Smooth muscle cell (in vitro differentiated cells): ENCODE measurements around the gene ATE1. TPM values are rescaled to one million over a fixed set of nuclear protein-coding genes. Genes with fewer than 3 reads are reported as not detected.
A peak's percentile ranks its signal among the peaks of the same experiment; 100 is the strongest.

Source experiments
- DNase-seq: peaks from one replicate; lab custom pipeline; 2025; ENCODE audit not compliant: unreplicated experiment; lab: John Stamatoyannopoulos, UW
- H2AFZ ChIP-seq: fragments of 200-600 bp; sonication (generic); 2 replicates; pipeline ENCODE4 v1.6.0; 2016; ENCODE audit warnings: antibody characterized with exemption, low read depth, mild to moderate bottlenecking
- H3F3A ChIP-seq: fragments of 200-600 bp; sonication (generic); 2 replicates; pipeline ENCODE4 v1.6.0; 2017; ENCODE audit warnings: antibody characterized with exemption, low read depth
- H3K27ac ChIP-seq: fragments of 200-600 bp; sonication (generic); 2 replicates; pipeline ENCODE4 v1.5.1; 2016; ENCODE audit warnings: low read depth, mild to moderate bottlenecking
- H3K27me3 ChIP-seq: fragments of 200-600 bp; sonication (generic); 2 replicates; pipeline ENCODE4 v1.6.1; 2016; ENCODE audit warnings: low read depth, mild to moderate bottlenecking
- H3K36me3 ChIP-seq: fragments of 200-600 bp; sonication (generic); 2 replicates; pipeline ENCODE4 v1.5.1; 2016; ENCODE audit warnings: low read depth
- H3K4me1 ChIP-seq: fragments of 200-600 bp; sonication (generic); 2 replicates; pipeline ENCODE4 v1.5.1; 2016; ENCODE audit warnings: low read depth
- H3K4me2 ChIP-seq: fragments of 200-600 bp; sonication (generic); 2 replicates; pipeline ENCODE4 v1.6.0; 2016; ENCODE audit warnings: mild to moderate bottlenecking
- H3K4me3 ChIP-seq: fragments of 200-600 bp; sonication (generic); 2 replicates; pipeline ENCODE4 v1.5.1; 2016; ENCODE audit warnings: mild to moderate bottlenecking
- H3K79me2 ChIP-seq: fragments of 200-600 bp; sonication (generic); 2 replicates; pipeline ENCODE4 v1.6.0; 2016; ENCODE audit warnings: low read depth, mild to moderate bottlenecking
- H3K9ac ChIP-seq: fragments of 200-600 bp; sonication (generic); 2 replicates; pipeline ENCODE4 v1.6.0; 2016; ENCODE audit warnings: low read depth
- H3K9me3 ChIP-seq: fragments of 200-600 bp; sonication (generic); replicated peaks from 2 replicates; pipeline ENCODE4 v1.5.1; 2016; ENCODE audit warnings: low read depth
- H4K20me1 ChIP-seq: fragments of 200-600 bp; sonication (generic); 2 replicates; pipeline ENCODE4 v1.6.0; 2016; ENCODE audit warnings: low read depth
- WGBS: methylation state at CpG from one replicate; pipeline ENCODE4 v1.1.7; 2016; ENCODE audit warnings: low lambda C conversion rate; 5-methylcytosine and 5-hydroxymethylcytosine counted together
- polyA plus RNA-seq: library from polyadenylated mRNA; unstranded; fragments of >200 nt; fragmentation: Nextera tagmentation; extraction: Ambion mirVana; gene quantifications from 2 replicates; pipeline ENCODE4 v1.2.1, GENCODE V29; 2016
- total RNA-seq: library from RNA; depleted of rRNA; stranded (reverse); fragments of >200 nt; gene quantifications from 2 replicates; pipeline ENCODE4 v1.2.3, GENCODE V29; 2014
- TF ChIP-seq, protein P1 (sequence below): fragments of 200-600 bp; sonication (generic); IDR thresholded peaks from 2 replicates; pipeline ENCODE4 v1.5.1; 2017; ENCODE audit warnings: borderline replicate concordance, mild to moderate bottlenecking, antibody characterized with exemption; ENCODE audit not compliant: insufficient read depth, poor library complexity, severe bottlenecking

Gene ATE1
- total and polyA plus RNA-seq, 2 experiments from 2014 or later: 9.1 to 20.7 TPM

DNA sequence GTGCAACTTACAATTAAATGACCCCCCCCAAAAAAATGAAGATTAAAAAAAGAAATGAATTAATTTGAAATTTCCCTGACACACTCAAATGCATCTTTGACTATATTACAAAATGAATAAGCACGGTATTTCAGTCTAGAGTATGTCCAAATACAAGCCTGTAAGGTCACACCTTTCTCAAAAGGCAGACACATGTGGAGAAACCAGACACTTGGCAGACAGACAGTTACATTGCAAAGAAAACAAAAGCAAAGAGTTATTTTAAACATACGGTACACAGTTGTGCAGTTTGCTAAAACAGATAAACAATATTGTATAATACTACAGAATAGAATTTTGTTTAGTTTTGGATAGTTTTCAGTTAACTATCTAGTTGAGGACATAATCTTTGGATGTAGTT is 153.0 kb downstream of the ATE1 start:
- H3K36me3 ChIP-seq: no peaks in the 10 kb centered on the region
- peak overlapping the region; percentile 46 for H3K4me2 ChIP-seq
- H3K79me2 ChIP-seq: no peaks in the 10 kb centered on the region
- H3K27ac ChIP-seq: peak overlapping the region; percentile 91
- DNase-seq: no peak
- TF ChIP-seq, protein P1, sequence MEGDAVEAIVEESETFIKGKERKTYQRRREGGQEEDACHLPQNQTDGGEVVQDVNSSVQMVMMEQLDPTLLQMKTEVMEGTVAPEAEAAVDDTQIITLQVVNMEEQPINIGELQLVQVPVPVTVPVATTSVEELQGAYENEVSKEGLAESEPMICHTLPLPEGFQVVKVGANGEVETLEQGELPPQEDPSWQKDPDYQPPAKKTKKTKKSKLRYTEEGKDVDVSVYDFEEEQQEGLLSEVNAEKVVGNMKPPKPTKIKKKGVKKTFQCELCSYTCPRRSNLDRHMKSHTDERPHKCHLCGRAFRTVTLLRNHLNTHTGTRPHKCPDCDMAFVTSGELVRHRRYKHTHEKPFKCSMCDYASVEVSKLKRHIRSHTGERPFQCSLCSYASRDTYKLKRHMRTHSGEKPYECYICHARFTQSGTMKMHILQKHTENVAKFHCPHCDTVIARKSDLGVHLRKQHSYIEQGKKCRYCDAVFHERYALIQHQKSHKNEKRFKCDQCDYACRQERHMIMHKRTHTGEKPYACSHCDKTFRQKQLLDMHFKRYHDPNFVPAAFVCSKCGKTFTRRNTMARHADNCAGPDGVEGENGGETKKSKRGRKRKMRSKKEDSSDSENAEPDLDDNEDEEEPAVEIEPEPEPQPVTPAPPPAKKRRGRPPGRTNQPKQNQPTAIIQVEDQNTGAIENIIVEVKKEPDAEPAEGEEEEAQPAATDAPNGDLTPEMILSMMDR: no peak
- no peak overlapping the region for H3K9ac ChIP-seq
- H3K4me3 ChIP-seq: no peak overlapping the region
- no peaks in the 10 kb centered on the region for H3K27me3 ChIP-seq
- peaks cover 26% of the 10 kb centered on the region for H3K4me1 ChIP-seq
- 27% methylated on average over 2 of the region's 2 CpGs for WGBS
- peaks cover 24% of the 10 kb centered on the region for H3F3A ChIP-seq
- H4K20me1 ChIP-seq: no peaks in the 10 kb centered on the region
- no peaks in the 10 kb centered on the region for H3K9me3 ChIP-seq
- no peak overlapping the region for H2AFZ ChIP-seq

DNA sequence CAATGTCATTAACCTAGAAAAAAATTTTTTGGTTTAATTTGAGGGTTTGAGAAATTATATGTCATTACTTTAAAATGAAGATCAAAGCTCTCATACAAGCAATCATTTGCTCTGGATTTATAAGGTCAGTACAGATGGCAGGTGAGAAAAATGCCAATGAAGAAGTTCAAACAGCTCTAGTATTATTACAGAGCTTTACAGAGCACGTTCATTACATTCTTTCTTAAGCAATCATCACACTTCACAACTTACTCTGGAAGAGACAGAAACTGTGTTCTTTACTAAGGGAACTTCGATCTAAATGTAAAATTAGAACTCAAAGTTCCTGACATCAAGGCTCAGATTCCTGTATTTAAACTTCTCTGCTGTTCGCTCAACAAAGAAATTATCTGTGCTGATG is 153.4 kb downstream of the ATE1 start:
- Histone ChIP-seq H3K9me3 (no peaks in the 10 kb centered on the region), H3F3A (peaks cover 28% of the 10 kb centered on the region), H3K4me1 (peaks cover 26% of the 10 kb centered on the region), H3K4me3 (no peak overlapping the region), H3K9ac (no peak overlapping the region), H3K36me3 (no peaks in the 10 kb centered on the region), H2AFZ (no peak overlapping the region), H3K27ac (peak overlapping the region; percentile 91), H4K20me1 (no peaks in the 10 kb centered on the region), H3K4me2 (peak overlapping the region; percentile 46), H3K79me2 (no peaks in the 10 kb centered on the region), H3K27me3 (no peaks in the 10 kb centered on the region)
- TF ChIP-seq, protein P1: no peak
- WGBS: 31% methylated on average over 3 of the region's 3 CpGs
- DNase-seq: no peak

DNA sequence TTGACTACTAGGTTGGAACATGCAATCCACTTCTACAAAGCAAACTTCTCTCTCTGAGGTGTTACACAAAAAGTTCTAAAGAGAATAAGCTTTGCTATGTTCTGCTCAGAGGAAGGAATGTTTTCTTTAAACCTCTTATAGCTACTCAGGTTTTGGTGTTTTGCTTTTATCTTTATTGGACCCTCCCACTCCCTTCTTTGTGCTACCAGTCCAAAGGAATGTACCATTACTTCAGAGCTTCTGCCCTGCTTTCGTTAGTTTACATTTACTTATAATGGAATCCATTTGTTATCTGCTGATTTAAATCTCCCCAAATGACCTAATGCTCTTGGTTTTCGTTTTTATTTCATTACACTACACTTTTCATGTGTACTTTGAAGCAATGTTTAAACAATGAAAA is 154.9 kb downstream of the ATE1 start:
- no peaks in the 10 kb centered on the region for H3K27me3 ChIP-seq
- peak overlapping the region; percentile 46 for H3K4me2 ChIP-seq
- H3K4me1 ChIP-seq: peaks cover 26% of the 10 kb centered on the region
- no peak overlapping the region for H3K4me3 ChIP-seq
- peaks cover 12% of the 10 kb centered on the region for H3K79me2 ChIP-seq
- H3K9ac ChIP-seq: peak overlapping the region; percentile 37
- no peaks in the 10 kb centered on the region for H4K20me1 ChIP-seq
- peaks cover 28% of the 10 kb centered on the region for H3F3A ChIP-seq
- WGBS: 3% methylated on average over 2 of the region's 2 CpGs
- no peak overlapping the region for H2AFZ ChIP-seq
- H3K9me3 ChIP-seq: no peaks in the 10 kb centered on the region
- DNase-seq: no peak
- TF ChIP-seq, protein P1: no peak
- no peaks in the 10 kb centered on the region for H3K36me3 ChIP-seq
- H3K27ac ChIP-seq: peak overlapping the region; percentile 91

DNA sequence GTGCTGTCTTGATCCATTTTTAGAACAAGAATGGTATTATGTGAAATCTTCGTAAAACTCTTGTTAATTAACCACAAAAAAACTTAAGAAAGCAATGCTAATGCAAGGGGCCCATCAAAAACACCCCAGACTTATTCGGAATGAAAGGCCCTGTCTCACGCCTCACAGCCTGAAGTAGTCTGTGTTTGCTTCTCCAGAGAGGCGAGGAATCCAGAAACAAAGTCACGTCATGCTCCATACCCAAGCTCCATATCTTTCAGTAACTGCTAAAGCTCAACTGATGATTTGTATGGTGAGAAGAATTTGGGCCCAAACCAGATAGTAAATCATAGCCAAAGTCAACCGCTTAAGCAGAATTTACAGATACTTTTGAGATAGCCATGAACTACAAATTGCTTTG is 155.4 kb downstream of the ATE1 start:
- peaks cover 26% of the 10 kb centered on the region for H3K4me1 ChIP-seq
- no peaks in the 10 kb centered on the region for H3K9me3 ChIP-seq
- TF ChIP-seq, protein P1: no peak
- peaks cover 15% of the 10 kb centered on the region for H3K79me2 ChIP-seq
- H2AFZ ChIP-seq: no peak overlapping the region
- H3K4me3 ChIP-seq: no peak overlapping the region
- 5% methylated on average over 6 of the region's 6 CpGs for WGBS
- no peaks in the 10 kb centered on the region for H3K36me3 ChIP-seq
- H4K20me1 ChIP-seq: no peaks in the 10 kb centered on the region
- no peaks in the 10 kb centered on the region for H3K27me3 ChIP-seq
- DNase-seq: no peak
- H3K4me2 ChIP-seq: peak overlapping the region; percentile 46
- peaks cover 28% of the 10 kb centered on the region for H3F3A ChIP-seq
- H3K27ac ChIP-seq: peak overlapping the region; percentile 91
- peak overlapping the region; percentile 37 for H3K9ac ChIP-seq
